Measurements from ENCODE around the gene GRAPL.
"Not testable (repeated sequence)": the region's sequence is repeated elsewhere in the genome, so short reads cannot be mapped to it uniquely, and the experiment has no call there.

Gene GRAPL

GRCh38 chr17:19187883-19188869, 60.8 kb downstream of the GRAPL start:
- in situ Hi-C loops (cut with MboI; ENCODE audit: low sequenced_read_pairs), result not testable (repeated sequence)

GRCh38 chr17:19188870-19189708, 61.7 kb downstream of the GRAPL start:
- in situ Hi-C loops (cut with MboI; ENCODE audit: low sequenced_read_pairs), result not testable (repeated sequence)

- in situ Hi-C loops (cut with MboI; ENCODE audit: low sequenced_read_pairs), result not testable (repeated sequence)
Observed at GRCh38 chr17:19189781-19190405, 62.5 kb downstream of the GRAPL start.

GRCh38 chr17:19196382-19197204, 69.2 kb downstream of the GRAPL start:
- in situ Hi-C loops (cut with MboI; ENCODE audit: low sequenced_read_pairs), result not testable (repeated sequence)

GRCh38 chr17:19202448-19202847, 75.1 kb downstream of the GRAPL start:
- in situ Hi-C loops (cut with MboI; ENCODE audit: low sequenced_read_pairs), result not testable (repeated sequence)

GRCh38 chr17:19203429-19203828, 76.0 kb downstream of the GRAPL start:
- in situ Hi-C loops (cut with MboI; ENCODE audit: low sequenced_read_pairs), result not testable (repeated sequence)
